GM21447 (cell line): ENCODE data around the gene ARF3.
A peak's percentile ranks its signal among the peaks of the same experiment; 100 is the strongest.

Source experiments
- ATAC-seq: cut with Tn5 transposase; IDR thresholded peaks from one replicate; pipeline ENCODE4 v1.9.1; 2021; ENCODE audit not compliant: unreplicated experiment

The ARF3 gene

DNA sequence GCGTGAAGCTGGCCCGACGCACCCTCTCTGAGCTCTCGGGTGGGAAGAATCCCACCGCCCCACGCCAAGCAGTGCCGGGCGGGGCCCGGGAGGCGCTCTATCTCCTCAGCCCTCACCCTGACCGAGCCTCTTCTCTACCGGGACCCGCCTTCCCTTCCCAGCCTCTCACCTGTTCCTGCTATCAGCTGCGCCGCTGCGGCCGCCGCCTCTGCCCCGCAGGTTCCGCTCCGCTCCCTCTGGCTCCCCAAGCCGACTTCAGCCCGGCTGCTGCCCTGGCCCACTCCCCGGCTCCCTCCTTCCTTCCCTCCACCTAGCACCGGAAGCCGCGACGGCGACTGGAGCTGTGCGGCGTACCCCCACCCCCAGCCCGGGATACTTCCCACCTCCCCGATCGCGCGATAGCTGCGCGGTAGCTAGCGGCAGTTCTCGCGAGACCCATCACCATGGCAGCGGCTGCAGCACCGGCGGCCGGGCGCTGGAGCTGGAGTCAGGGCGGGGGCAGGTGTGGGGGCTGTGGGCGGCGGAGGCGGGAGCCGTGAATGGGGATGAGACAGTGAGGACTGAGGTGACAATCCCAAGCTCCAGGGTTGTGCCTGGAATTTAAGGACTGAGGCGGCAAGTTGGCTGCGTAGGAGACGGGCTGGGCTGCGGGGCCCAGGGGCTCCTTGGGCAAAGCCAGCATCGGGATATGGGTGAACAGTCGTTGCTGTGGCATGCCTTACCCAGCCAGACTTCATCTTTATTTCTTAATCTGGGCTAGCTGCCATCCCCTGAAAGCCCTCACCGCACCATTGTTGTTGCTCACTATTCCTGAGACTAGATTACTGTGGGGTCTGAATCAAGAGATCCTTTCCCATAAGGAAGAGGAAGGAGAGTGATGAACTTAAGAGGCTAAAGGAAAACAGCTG, at the start of gene ARF3:
ARF3 (minus strand) TSS at position 347 of the 908 bp plus-strand sequence. CDS start 16,392 bp downstream, outside the sequence.
- peak; percentile 82 for ATAC-seq

DNA sequence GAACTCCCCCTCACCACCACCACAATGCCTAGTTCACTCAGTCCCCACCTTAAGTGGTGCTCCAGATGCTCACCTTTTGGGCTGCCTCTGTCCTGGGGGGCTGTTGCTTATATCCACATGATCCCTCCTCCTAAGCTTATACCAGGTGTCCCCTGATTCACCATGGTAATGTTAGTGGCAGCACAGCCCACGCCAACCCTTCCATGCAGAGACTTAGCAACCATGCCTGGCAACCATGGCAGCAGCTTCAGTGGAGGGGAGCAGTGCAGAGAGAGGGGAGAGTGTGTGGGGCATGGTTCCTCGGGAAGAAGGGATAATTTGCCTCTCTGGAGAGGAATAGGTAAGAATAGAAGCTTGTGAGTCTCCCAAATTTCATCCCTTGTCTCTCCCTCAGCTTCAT, 43.1 kb upstream of the ARF3 start:
- ATAC-seq = no peak

DNA sequence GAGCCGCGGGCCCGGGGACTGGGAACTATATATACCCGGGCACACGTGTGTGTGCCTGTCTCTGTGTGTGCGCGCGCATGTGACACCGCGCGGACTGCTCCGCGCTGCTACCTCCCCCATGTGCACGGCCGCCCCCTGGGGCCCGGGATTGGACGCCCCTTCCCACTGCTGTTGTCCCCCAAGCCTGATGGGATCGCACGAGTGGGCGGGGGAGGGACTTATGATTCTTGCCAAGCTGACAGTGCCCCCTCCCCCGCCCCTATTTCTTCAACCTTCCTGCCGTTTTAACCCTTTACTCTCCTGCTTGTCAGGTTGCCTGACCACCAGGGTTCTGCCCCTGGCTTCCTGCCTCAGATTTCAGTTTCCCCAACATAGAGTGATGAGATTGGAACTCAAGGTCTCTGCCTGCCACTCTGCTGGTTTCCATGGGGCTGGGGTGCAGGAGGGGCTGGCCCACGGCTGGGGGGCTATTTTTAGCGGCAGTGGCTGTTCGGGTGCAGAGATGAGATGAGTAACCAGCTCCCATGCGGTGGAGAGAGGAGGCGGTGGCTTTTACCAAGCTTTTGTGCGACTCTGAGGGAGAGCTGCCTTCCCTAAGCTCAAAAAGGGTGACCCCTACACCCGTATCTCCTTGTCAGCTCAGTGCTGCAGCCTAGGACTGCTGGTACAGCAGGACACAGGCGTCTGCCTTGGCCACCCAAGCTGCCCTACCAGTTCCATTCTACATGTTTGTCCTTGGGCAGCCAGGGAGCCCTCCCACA, 42.3 kb upstream of the ARF3 start, which contains the start of gene DDN:
DDN (minus strand) TSS at position 5 of the 761 bp plus-strand sequence. CDS start 88 bp downstream, outside the sequence.
- no peak for ATAC-seq

DNA sequence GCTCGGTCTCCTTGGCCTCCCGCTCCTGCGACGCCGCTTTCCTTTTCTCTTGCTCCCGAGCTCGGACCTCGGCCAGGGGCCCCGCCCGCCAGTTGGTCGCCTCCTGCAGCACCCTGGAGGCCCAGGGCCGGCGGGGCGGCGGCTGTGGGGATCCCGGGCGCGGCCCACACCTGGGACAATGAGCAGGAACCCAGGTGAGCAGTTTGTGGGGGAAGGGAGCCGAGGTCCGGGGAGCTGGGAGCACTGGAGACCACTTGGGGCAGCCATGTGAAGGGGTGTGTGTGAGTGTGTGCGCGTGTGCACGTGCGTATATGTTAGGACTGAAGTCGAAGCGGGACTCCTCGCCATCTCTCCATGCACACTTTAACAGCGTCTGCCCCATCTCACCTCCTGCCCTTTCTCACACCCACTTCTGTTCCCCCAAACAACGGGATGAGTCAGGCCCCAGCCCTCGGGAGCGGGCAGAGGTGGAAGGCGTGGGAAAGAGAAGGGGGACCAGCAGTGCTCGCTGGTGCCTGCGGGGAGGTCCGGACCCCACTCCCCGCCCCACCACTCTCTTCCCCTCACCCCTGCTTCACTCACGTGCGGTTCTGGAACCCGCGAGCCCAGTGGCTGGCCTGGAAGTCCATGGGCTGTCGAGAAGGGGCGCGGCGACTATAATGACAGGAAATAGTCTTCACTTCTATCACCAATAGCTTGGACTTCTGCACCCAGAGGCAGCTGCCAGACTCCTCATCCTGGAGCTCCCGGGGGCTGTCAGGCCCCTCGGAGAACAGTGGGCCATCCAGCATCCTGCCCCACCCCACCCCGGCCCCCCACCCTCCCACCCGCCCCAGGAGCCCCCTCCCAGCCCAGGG, 41.4 kb upstream of the ARF3 start:
- ATAC-seq = peak; percentile 14

DNA sequence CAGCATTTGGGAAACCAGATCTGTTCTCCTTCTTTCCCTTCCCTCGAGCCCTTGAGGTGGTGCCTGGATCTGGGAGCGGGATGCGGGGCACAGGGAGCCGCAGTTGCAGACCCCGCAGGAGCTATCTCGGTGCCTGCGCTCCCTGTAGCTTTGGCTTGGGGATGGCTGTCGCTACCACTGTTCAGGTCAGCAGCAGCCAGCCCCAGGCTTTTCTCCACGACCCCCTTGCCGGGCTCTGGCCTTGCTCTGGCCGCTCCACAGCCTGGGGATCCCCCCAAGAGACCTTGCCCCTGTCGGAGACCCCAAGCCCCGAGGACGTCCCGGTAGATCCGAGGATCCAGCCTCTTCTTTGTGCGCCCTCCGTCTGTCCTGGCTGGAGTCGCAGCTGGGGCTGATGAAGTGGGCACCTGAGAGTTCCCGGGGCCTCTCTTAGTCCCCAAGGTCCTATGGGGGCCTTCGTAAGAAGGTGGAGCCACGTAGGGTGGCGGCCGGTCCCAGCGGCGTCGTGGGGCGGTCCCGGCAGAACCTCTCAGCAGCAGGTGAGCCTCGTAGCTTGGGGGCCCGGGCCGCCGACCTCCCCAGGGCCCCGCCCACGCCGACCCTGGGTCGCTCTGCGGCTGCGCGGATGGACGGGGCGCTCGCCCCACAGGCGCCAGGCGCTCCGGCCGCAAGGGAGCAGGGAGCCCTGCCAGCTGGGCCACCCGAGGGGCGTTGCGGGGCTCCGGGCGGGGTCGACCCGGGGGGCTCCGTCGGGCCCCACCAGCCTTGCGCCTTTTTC, 40.6 kb upstream of the ARF3 start:
- ATAC-seq = peak; percentile 39

DNA sequence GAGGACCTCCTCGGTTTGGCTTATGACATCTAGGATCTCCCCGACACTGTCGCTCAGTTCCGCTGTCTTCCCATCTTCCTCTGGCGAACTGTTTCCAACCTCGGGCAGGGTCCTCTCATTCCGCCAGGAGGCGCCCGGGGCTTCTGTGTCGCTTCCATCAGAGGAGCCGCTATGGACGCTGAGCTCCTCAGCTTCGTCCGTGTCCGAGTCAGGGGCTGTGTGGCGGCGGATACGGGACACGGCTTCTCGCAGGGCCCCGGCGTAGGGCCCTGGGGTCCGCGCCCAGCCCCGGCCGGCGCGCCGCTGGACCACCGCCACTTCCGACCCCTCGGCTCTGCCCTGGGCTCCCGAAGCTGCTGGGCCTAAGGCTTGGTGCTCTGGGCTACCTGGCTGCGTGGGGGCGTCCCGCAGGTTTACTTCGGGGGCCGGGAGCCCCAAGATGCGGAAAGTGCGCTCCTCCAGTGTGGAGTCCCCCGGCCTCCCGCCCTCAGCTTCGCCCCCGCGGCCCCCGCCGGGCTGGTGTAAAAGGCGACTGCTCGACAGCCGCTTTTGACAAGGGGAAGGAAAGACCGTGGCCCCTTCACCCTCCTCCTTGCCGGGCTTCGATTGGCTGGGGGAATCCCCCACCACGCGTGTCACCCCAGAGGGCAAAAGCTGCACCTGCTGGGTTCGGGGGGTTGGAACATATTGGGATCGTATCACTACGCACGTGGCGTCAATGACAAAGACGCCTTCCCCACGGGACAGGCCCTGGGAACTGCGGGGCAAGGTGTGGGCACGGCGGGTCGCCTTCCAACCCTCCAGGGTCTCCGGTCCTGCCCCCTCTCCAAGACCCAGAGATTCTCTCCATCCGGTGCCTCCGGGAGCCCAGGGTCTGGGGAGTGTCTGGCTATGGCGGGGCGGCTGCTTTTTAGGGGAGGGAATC, 39.8 kb upstream of the ARF3 start:
- no peak for ATAC-seq

DNA sequence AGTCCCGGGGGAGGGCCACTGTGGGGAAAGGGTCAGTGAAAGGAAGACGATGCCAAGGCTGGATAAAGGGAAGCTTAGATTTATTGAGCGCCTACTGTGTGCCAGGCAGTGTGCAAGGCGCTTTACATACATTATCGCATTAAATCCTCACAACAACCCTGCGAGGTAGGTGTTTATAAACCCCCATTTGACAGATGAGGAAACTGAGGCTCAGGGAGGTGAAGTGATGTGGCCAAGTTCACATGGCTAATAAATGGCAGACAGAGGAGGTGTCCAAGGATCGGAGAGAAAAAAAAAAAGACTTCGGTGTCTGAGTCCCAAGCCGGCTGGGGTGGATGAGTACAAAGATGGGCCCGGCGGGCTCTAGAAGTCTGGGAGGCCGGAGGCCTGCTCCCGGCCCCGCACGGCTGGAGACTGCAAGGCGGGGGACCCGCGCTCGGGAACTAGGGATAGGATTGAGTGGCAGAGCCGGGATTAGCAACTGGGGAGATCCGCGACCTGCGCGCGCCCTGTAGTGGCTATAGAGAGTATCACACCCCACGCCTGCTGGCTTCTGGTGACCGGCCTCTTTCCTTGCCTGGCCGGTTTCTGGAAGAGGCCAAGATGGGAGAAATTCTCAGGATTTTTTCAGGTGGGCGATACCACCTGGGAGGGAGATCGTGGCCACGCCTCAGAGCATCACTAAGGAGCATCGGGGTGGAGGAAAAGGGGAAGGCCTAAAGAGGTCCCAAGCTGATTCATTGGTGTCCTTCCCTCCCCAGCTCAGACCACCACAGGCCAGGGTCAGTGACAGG, 38.0 kb upstream of the ARF3 start:
- no peak for ATAC-seq

DNA sequence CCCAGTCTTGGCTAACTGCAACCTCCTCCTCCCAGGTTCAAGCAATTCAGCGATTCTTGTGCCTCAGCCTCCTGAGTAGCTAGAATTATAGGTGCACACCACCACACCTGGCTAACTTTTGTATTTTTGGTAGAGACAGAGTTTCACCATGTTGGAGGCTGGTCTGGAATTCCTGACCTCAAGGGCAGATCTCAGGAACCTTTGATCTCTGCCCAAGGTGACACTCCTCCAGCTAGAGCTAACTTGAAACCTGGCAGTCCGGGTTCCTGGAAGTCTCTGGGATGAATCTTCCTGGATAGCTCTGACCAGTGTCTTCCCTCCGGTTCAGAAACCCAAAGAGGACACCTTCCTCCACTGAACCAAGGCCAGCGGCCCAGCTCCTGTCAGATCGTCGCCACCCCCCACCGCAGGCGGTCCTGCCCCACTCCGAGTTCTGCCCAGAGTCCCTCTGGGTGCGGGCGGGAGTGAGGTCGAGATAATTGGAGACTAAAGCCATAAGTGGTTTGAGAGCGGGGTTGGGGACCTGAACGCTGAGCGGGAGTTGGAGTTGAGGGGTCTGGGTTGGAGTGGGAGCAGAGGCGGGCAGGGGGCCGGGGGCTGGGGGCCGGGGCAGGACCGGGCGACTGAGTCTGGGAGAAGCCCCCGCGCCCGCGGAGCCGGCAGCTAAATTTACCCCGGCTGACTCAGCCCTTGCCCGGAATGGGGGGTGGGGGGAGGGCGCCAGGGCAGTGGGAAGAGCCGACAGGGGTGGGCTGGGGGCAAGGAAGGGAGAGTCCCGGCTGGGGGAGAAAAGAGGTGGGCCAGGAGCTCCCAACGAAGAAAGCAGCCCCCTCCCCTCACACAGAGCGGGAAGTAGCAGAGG, 37.2 kb upstream of the ARF3 start:
- ATAC-seq = no peak

DNA sequence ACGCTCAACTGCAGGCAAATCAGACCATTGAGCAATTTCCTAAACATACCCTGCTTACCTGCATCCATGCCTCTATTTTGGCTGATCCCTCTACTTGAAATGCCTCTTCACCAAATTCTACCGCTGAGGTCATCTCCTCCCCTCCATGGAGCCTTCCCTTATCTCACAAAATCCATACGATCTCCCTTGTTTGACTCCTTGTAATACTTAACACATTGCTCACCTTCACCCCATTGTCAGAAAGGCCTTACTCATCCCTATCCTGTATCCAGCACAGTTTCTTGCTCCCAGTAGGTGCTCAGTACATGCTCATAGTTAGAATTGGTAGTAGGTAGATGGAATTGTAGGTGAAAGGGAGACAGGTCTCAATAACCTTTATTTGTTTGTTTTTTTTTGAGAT, 36.5 kb upstream of the ARF3 start:
- no peak for ATAC-seq

DNA sequence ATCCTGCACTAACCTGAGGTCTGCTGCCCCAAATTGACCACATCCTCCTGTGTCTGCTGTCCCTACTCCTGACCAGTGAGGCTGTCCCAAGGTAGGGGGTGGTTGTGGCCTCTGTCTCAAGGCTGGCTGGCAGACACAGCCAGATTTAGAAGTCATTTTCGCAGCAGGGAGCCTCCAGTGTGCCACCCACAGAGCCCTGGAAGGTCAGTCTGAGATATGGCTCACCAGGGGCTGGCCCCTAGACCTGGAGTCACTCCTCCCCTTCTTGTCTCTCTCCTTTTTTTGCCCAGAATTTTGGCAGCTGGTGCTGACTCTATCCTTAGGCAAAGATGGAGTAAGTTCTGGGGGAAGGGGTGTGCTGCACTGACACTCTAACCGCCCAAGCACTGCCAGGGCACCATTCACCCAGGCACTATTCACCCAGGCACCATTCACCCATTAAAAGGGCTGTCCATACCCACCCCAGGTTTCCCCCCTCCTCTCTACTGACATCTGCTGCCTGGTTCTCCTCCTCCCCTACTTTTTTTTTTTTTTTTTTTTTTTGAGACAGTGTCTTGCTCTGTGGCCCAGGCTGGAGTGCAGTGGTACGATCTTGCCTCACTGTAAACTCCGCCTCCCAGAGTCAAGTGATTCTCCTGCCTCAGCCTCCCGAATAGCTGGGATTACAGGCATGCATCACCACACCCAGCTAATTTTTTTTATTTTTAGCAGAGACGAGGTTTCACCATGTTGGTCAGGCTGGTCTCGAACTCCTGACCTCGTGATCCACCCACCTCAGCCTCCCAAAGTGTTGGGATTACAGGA, 34.2 kb upstream of the ARF3 start:
- no peak for ATAC-seq

DNA sequence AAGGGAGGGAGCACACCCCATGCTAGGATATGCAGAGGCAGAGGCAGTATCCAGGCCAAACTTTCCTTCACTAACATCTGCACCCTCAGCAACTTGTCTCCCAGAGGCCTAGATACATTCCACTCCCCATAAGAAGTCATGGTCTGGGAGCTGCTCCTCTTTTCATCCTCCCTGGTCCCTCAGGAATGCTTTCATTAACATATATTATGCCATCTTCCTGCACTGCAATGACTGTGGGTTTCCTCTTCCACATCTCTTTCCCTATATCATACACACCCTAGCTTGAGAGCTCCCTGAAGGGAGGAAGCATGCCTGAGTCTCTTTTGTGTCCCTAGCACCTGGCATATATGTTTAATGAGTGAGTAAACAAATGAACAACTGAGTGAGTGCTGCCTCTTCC, 33.3 kb upstream of the ARF3 start:
- ATAC-seq = no peak

DNA sequence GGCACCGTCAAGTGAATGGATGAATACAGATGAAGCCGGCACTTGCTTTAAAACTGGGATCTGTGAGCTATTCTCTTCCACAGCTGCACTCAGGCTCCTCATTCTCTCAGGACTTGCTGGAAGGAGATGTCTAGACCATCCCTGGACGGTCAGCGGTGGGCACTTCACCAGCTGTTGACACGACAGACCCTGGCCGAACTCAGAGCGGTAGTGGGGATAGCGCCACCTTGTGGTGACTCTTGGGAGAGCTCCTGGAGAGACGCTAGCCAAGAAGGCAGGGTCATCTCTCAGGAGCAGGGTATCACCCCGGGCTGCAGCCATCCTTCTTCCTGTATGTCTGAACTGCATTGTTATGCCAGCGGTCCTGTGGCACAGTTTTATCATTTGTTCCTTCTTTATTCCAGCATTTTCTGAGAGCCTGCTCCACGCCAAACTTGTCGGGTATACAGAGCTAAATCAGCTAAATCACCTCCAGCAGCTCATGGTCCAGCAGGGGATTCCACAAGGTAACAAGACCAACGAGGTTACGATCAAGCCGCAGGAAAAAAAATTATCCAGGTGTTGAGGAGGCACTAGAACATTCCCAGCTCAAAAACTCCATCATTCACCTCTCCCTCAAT, 30.9 kb upstream of the ARF3 start:
- no peak for ATAC-seq

DNA sequence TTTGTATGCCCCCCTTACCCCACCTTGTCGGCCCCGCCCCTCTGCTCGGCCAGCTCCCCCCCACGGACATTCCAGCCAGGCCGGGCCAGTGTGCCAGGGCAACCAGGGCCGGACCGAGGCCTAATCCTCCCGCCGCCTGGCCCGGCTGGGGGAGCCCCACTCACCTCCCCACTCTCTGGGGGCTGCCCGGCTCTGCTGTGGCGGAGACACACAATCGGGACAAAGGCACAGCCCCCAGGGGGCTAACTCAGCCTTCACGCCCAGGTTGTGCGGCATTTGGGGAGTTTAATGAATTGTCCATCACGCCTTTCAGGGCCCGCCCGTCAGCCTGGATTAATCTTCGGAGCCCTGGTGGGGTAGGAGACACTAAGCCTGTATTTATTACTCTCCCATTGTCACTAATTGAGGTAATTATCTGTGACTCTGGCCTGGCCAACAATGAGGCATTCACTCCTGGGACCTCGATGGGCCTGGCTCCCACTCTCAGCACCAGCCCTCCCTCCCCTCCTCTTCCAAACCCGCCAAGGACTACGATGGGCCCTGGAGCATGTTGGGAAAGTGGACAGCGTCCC, 29.5 kb upstream of the ARF3 start:
- ATAC-seq = no peak

DNA sequence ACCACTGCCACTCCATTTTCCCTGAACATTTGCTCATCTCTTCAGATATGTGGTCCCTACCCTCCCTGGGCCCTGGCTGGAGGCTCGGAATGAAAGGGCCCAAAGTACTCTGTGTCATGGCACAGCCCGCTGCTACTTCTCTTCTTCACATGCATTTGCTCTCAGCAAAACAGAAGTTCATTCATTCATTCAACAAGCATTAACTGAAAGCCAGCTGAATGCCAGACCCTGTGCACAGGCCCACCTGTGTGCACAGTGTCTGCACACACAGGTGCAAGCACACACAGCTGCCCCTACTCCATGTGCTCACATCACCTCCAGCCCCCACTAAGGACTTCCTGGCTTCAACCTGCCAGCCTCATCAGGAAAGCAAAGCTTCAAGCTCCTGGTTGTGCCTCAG, 28.6 kb upstream of the ARF3 start:
- no peak for ATAC-seq

DNA sequence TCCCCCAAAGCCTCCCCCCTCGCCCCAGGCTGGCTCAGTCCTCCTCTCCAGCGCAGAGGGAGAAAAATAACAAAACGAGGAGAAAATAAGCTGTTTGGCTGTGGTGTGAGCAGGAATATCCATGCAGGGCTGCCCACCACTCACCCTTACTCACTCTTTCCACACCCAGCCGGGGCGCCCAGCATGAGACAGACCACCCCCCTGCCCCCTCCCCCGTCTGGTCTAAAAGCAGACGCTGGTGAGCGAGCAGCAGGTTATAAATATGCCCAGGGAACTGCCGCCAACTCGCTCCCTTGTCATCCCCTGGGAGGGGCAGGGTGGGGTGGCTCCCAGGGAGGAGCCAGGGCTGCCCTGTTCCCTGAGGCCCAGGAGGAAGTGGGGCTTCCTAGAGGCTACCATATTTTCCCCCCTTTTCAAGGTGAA, 28.2 kb upstream of the ARF3 start:
- ATAC-seq = no peak
